HepG2 (cell line): ENCODE results near the gene ZNF865. TPM values are rescaled to one million over a fixed set of nuclear protein-coding genes. Genes with fewer than 3 reads are reported as not detected.

Experiments
- CHD4 ChIP-seq: fragments of 200-600 bp; sonication (generic); IDR thresholded peaks from 2 replicates; pipeline ENCODE4 v1.7.0; 2017; ENCODE audit warnings: mild to moderate bottlenecking, low read length, borderline replicate concordance
- CSRNP2 ChIP-seq: sonication (generic); formaldehyde crosslinking; conservative IDR thresholded peaks from 2 replicates; pipeline ENCODE4 v1.8.0; 2022; ENCODE audit warnings: low read depth, missing genetic modification reagents
- EEA1 ChIP-seq: sonication (generic); formaldehyde crosslinking; IDR thresholded peaks from 2 replicates; pipeline ENCODE4 v1.5.1; 2020; ENCODE audit warnings: mild to moderate bottlenecking, missing genetic modification reagents, borderline replicate concordance
- FOSL2 ChIP-seq: sonication (generic); formaldehyde crosslinking; IDR thresholded peaks from 2 replicates; pipeline ENCODE4 v1.4.0; 2020; ENCODE audit warnings: missing genetic modification reagents
- GABPB1 ChIP-seq: IDR thresholded peaks from 2 replicates; pipeline ENCODE4 v1.6.1; 2016; ENCODE audit warnings: mild to moderate bottlenecking, missing genetic modification reagents, moderate library complexity, missing compliant biosample characterization
- NPAS2 ChIP-seq: sonication (generic); formaldehyde crosslinking; IDR thresholded peaks from 2 replicates; pipeline ENCODE4 v1.8.0; 2022; ENCODE audit warnings: mild to moderate bottlenecking, missing genetic modification reagents, borderline replicate concordance
- RNF219 ChIP-seq: sonication (generic); formaldehyde crosslinking; IDR thresholded peaks from 2 replicates; pipeline ENCODE4 v1.5.0; 2020; ENCODE audit warnings: mild to moderate bottlenecking, missing genetic modification reagents
- SETDB1 ChIP-seq: sonication (generic); formaldehyde crosslinking; IDR thresholded peaks from 2 replicates; pipeline ENCODE4 v1.5.1; 2020; ENCODE audit warnings: missing genetic modification reagents, mild to moderate bottlenecking, borderline replicate concordance
- YEATS4 ChIP-seq: sonication (generic); formaldehyde crosslinking; IDR thresholded peaks from 2 replicates; pipeline ENCODE4 v1.4.0; 2020; ENCODE audit warnings: missing genetic modification reagents, borderline replicate concordance
- ZFP41 ChIP-seq: sonication (generic); formaldehyde crosslinking; IDR thresholded peaks from 2 replicates; pipeline ENCODE4 v1.4.0; 2020; ENCODE audit warnings: mild to moderate bottlenecking, missing genetic modification reagents, borderline replicate concordance
- ZNF354B ChIP-seq: sonication (generic); formaldehyde crosslinking; IDR thresholded peaks from 2 replicates; pipeline ENCODE4 v1.8.0; 2022; ENCODE audit warnings: mild to moderate bottlenecking, missing genetic modification reagents
- ZNF556 ChIP-seq: sonication (generic); formaldehyde crosslinking; IDR thresholded peaks from 2 replicates; pipeline ENCODE4 v1.4.0; 2020; ENCODE audit warnings: mild to moderate bottlenecking, missing genetic modification reagents, borderline replicate concordance
- ZNF564 ChIP-seq: sonication (generic); formaldehyde crosslinking; IDR thresholded peaks from 2 replicates; pipeline ENCODE4 v1.8.1; 2023; ENCODE audit warnings: mild to moderate bottlenecking, missing genetic modification reagents
- polyA plus RNA-seq, 8 experiments: library from polyadenylated mRNA; depleted of rRNA in 3 of 8; stranded (reverse) in 7 of 8; unstranded in 1 of 8; fragments of >200 nt; fragmentation: Illumina TruSeq in 4 of 8; extraction: Trizol in 4 of 8; gene quantifications; 2 replicates each; pipeline versions ENCODE4 v1.2.1 to v1.2.3, GENCODE V29; 2011 to 2016; ENCODE audit warnings: low read depth in 4 of 8, missing spikeins in 1 of 8, mixed read lengths in 1 of 8; ENCODE audit not compliant: insufficient read depth in 1 of 8
- total RNA-seq, 5 experiments: library from RNA; depleted of rRNA; stranded (reverse); fragments of >200 nt; fragmentation: Illumina TruSeq; extraction: Trizol; gene quantifications; 2 replicates each; pipeline ENCODE4 v1.2.3, GENCODE V29; 2016; ENCODE audit warnings: low read depth in 1 of 5
- TF ChIP-seq, protein P1 (sequence below): sonication (generic); formaldehyde crosslinking; IDR thresholded peaks from 2 replicates; pipeline ENCODE4 v1.4.0; 2020; ENCODE audit warnings: missing genetic modification reagents, borderline replicate concordance
- TF ChIP-seq, protein P2 (sequence below): sonication (generic); formaldehyde crosslinking; IDR thresholded peaks from 2 replicates; pipeline ENCODE4 v1.4.0; 2020; ENCODE audit warnings: mild to moderate bottlenecking, missing genetic modification reagents, borderline replicate concordance
- TF ChIP-seq, protein P3 (sequence below): IDR thresholded peaks from 2 replicates; pipeline ENCODE4 v1.6.1; 2016; ENCODE audit warnings: mild to moderate bottlenecking

Gene ZNF865
- total and polyA plus RNA-seq, 2 of the 13 experiments (the other 11 are each of a cell fraction or from before 2014, with no cell fraction given) = 0.93 to 1.0 TPM

GRCh38 chr19:55643003-55643886 is 37.8 kb downstream of the ZNF865 start, which contains the start of gene ZNF581 (continued):
- TF ChIP-seq SETDB1 (CRISPR knock-in tag) = no peak
- TF ChIP-seq RNF219 (CRISPR knock-in tag) = no peak
- TF ChIP-seq EEA1 (CRISPR knock-in tag) = no peak
- no peak for TF ChIP-seq ZNF564 (CRISPR knock-in tag)
- TF ChIP-seq ZFP41 (CRISPR knock-in tag) = no peak
- no peak for TF ChIP-seq NPAS2 (CRISPR knock-in tag)
- TF ChIP-seq FOSL2 (CRISPR knock-in tag) = peak; percentile 20; the same call in 1 of the 2 replicates
- TF ChIP-seq, protein P1, sequence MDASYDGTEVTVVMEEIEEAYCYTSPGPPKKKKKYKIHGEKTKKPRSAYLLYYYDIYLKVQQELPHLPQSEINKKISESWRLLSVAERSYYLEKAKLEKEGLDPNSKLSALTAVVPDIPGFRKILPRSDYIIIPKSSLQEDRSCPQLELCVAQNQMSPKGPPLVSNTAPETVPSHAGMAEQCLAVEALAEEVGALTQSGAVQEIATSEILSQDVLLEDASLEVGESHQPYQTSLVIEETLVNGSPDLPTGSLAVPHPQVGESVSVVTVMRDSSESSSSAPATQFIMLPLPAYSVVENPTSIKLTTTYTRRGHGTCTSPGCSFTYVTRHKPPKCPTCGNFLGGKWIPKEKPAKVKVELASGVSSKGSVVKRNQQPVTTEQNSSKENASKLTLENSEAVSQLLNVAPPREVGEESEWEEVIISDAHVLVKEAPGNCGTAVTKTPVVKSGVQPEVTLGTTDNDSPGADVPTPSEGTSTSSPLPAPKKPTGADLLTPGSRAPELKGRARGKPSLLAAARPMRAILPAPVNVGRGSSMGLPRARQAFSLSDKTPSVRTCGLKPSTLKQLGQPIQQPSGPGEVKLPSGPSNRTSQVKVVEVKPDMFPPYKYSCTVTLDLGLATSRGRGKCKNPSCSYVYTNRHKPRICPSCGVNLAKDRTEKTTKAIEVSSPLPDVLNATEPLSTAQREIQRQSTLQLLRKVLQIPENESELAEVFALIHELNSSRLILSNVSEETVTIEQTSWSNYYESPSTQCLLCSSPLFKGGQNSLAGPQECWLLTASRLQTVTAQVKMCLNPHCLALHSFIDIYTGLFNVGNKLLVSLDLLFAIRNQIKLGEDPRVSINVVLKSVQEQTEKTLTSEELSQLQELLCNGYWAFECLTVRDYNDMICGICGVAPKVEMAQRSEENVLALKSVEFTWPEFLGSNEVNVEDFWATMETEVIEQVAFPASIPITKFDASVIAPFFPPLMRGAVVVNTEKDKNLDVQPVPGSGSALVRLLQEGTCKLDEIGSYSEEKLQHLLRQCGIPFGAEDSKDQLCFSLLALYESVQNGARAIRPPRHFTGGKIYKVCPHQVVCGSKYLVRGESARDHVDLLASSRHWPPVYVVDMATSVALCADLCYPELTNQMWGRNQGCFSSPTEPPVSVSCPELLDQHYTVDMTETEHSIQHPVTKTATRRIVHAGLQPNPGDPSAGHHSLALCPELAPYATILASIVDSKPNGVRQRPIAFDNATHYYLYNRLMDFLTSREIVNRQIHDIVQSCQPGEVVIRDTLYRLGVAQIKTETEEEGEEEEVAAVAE (CRISPR knock-in tag) = no peak
- TF ChIP-seq ZNF354B (CRISPR knock-in tag) = 0 out of 2 replicates have a peak, but pooled peaks have one; percentile 18
- TF ChIP-seq GABPB1 (CRISPR knock-in tag) = peak; percentile 94
- TF ChIP-seq ZNF556 = no peak
- peak; percentile 83; the same call in 1 of the 2 replicates for TF ChIP-seq YEATS4 (CRISPR knock-in tag)
- TF ChIP-seq CHD4 = no peak
- no peak for TF ChIP-seq CSRNP2 (CRISPR knock-in tag)
- TF ChIP-seq, protein P2, sequence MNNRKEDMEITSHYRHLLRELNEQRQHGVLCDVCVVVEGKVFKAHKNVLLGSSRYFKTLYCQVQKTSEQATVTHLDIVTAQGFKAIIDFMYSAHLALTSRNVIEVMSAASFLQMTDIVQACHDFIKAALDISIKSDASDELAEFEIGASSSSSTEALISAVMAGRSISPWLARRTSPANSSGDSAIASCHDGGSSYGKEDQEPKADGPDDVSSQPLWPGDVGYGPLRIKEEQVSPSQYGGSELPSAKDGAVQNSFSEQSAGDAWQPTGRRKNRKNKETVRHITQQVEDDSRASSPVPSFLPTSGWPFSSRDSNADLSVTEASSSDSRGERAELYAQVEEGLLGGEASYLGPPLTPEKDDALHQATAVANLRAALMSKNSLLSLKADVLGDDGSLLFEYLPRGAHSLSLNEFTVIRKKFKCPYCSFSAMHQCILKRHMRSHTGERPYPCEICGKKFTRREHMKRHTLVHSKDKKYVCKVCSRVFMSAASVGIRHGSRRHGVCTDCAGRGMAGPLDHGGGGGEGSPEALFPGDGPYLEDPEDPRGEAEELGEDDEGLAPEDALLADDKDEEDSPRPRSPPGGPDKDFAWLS (CRISPR knock-in tag) = no peak
- TF ChIP-seq, protein P3, sequence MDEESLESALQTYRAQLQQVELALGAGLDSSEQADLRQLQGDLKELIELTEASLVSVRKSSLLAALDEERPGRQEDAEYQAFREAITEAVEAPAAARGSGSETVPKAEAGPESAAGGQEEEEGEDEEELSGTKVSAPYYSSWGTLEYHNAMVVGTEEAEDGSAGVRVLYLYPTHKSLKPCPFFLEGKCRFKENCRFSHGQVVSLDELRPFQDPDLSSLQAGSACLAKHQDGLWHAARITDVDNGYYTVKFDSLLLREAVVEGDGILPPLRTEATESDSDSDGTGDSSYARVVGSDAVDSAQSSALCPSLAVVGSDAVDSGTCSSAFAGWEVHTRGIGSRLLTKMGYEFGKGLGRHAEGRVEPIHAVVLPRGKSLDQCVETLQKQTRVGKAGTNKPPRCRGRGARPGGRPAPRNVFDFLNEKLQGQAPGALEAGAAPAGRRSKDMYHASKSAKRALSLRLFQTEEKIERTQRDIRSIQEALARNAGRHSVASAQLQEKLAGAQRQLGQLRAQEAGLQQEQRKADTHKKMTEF (CRISPR knock-in tag) = peak; percentile 82
